NCI-H524 (cell line): Measurements from ENCODE around the gene KLK11.

Source experiments
- DNase-seq, 2 experiments: peaks; one replicate each; lab custom pipeline; 2025; lab: John Stamatoyannopoulos, UW

KLK11 gene

DNA sequence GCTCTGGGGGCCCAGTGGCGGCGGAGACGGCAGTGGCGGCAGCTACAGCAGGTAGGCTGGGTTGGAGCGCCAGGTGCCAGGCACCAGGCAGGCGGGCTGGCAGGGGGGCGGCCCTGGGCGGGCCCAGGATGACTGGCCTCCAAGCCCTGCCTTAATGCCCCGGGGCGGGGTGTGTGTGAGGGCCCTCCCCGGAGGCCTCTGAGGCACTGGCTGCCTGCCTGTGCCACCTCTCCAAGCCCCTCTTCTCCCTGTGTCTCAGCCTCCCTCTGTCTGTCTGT is at the start of gene KLK11:
TSS of gene KLK11 (minus strand) at position 63 of the 278 bp plus-strand sequence. CDS start 985 bp downstream, outside the sequence.
- no peak for DNase-seq

DNA sequence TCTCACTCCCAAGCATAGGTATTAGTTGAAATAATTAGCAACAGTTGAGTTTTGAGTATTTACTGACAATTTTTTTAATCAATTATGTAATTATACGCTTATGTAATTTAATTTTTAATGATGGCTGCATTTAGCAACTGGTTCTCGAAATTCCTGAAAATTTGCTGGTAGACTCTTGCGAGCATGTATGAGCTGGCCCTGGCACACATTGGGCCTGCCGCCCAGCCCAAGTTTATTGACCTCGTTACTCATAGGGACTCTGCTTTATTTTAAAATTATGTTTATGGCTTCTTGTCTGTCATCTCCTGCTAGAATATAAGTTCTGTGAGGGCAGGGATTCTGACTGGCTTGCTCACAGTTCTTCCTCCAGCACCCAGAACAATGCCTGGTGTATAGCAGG is 49.6 kb upstream of the KLK11 start:
- no peak for DNase-seq

DNA sequence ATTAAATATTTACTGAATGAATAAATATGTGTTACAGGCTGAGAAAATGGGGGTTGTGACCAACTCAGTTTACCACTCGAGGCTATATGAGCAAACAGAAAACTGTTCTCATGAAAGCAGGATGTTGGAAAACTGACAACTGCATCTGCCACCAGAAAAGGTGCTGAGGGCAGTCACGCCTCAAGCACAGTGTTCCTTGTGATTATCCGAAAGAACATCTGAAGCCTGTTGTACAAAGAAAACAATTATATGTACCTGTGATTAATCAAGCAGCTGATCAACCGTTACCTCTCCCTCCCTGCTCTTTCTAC is 44.6 kb upstream of the KLK11 start:
- DNase-seq: no peak

DNA sequence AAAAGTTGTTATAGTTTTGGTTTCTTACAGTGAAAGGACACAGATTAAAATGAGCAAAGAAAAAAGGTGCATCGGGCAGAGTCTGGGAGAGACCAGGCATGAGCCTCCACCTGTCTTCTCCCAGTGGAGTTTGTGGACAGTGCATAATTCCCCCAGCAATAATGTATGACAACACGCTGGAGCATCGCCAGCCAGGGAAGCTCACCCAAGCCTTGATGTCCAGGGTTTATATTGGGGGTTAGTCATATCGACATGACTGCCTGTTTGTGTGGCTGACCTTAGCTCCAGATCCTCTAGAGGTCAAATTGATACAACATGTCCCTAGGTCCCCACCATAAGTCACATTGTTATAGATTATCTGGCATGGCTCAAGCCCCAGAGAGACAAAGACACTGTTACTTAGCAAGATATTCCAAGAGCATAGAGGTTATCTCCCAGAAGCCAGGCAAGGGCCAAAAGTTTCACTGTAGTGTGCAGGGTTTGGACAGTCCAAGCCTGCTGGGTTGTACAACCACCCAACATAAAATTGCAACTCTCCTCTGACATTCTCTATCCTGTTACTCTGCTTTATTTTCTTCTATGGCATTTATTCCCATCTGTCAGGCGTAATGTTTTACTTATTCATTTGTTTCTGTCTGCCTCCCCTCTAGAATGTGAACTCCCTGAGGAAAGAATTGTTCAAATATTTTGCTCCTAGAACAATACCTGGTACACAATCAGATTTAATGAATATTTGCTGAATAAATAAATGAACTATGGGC is 44.1 kb upstream of the KLK11 start:
- no peak for DNase-seq

GRCh38 chr19:51066393-51067186 is 40.2 kb upstream of the KLK11 start:
- DNase-seq: no peak

- DNase-seq: no peak
These were observed 39.0 kb upstream of the KLK11 start for GRCh38 chr19:51065221-51065960.

GRCh38 chr19:51064534-51065220 is 38.3 kb upstream of the KLK11 start, which contains the start of gene KLK13:
Gene KLK13 (minus strand): TSS chr19:51065092. CDS start chr19:51065067, 25 bp downstream.
- no peak for DNase-seq

- no peak for DNase-seq
These were observed 37.2 kb upstream of the KLK11 start for GRCh38 chr19:51063664-51064063.

DNA sequence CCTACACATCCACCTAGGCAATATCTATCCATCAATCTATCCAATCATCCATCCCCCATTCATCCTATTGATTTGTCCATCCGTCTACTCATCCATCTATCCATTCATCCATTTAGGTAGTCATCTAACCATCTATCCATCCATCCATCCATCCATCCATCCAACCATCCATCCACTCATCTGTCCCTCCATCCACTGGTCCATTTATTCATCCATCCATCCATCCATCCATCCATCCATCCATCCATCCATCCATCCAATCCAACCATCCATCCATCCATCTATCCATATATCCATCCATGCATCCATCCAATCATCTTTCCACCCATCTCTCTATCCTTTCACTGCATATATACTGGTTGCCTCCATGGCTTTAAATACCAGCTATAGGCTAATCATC is 34.6 kb upstream of the KLK11 start:
- no peak for DNase-seq

DNA sequence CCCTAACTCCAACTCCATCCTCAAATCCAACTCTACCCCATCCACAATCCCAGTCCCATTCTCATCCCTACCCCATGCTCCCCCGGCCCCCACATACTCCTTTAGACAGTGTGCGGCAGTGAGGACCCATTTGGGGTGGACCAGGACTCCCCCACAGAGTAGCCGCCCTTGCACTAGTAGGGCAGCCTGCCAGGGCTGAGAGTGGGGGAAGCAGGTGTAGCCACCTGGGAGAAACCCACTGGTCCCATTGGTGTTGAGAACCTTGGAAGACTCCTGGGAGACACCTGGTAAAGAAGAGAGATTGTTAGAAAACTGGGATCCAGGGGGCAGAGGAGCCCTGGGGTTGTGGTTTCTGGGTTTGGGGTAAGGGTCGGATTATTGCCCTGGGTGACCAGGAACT is 33.9 kb upstream of the KLK11 start:
- no peak for DNase-seq

- no peak for DNase-seq
These were observed 33.3 kb upstream of the KLK11 start for GRCh38 chr19:51059715-51060114.

GRCh38 chr19:51055866-51056265 is 29.4 kb upstream of the KLK11 start:
- DNase-seq: no peak

DNA sequence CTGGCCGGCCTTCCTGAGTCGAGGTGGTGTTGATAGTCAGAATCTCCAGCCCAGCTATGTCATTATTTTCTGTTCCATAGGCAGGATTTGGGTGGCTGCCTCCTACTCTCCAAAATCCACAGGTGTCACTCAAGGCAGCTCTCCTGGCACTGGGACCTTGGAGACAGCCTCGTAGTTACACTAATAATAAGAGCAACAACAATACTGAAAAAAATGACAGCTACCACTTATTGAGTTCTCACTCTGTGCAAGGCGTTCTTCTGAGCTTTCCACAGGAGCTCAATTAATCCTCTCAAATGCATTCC is 20.6 kb upstream of the KLK11 start:
- DNase-seq: no peak

DNA sequence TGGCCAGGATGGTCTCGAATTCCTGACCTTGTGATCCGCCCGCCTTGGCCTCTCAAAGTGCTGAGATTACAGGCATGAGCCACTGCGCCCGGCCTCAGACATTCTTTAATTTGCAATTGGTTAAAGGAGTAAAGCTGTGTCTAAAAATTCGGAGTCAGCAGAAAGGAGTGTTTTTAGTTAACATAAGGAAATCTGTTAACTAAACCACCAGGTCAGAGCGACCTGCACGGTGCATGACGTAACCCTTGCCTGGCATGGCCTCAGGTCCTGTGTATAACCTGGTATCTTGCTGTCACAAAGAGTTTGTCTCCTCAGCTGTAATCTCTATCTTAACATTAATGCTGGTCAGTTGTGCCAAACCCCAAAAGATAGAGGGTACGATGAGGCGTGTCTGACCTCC is 17.9 kb upstream of the KLK11 start:
- no peak for DNase-seq

GRCh38 chr19:51043497-51043896 is 17.1 kb upstream of the KLK11 start:
- no peak for DNase-seq

GRCh38 chr19:51040151-51040550 is 13.7 kb upstream of the KLK11 start:
- DNase-seq: no peak

GRCh38 chr19:51036519-51036918 is 10.1 kb upstream of the KLK11 start:
- no peak for DNase-seq

DNA sequence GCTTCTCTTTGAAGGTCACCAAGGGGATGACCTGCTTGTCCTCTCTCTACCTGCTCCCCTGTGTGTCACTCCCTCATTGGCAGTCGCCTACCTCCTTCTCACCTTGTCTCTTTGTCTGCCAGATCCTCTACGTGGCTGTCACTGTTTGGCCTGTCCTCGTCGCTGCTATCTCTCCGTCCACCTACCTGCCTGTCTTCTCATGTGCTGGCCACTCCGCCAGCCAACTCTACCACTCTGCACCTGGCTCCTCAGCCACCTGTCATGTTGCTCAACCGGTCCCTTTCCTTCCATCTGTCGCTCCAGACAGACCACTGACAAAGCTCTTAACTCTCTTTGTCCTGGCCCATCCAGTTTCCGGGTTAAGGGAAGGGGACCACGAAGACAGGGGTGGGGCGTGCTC is 8.3 kb upstream of the KLK11 start, which contains the start of gene KLK12:
TSS of gene KLK12 (minus strand) at position 299 of the 400 bp plus-strand sequence. CDS start 381 bp downstream, outside the sequence.
- no peak for DNase-seq

DNA sequence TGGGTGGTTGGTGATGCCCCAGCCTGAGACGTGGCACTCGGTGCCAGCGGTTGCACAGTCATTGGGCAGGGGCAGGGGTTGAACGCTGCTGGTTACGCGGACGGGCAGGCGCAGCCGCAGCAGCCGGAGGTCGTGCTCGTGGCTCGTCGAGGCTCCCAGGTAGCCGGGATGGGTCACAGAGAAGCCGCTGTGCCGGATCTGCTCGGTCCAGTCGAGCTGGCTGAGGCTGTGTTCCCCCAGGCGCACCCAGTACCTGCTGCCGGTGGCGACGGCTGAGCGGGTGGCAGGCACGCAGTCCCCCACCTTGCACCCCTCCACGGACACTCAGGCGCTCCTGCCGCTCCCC is 5.4 kb upstream of the KLK11 start:
- no peak for DNase-seq

DNA sequence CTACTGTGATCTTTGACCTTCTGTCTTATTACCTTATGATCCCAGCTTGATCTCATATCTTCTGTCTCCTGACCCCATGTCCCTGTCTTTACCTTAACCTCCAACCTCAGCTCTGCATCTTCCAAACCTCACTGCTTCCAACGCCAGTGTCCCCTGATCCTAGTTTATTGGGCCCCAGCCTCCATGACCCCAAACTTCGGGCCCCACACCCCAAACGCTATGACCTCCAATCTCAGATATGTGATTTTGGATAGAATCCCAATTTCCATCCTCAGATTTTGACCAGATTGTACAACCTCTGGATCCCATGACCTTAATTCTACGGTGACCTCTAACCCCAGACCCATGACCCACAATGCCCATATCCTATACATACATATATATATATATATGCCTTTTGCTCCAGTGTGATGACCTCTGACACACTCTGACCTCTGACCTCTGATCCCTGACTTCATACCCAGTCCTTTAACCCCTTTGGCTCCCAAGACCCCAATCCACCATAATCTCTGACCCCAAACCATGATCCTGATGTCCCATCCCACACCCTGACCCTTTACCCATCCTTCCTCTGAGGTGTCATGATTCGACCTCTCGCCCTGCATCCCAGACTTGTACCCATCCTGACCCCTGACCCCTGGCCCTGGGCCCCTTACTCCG is 4.9 kb upstream of the KLK11 start:
- no peak for DNase-seq

DNA sequence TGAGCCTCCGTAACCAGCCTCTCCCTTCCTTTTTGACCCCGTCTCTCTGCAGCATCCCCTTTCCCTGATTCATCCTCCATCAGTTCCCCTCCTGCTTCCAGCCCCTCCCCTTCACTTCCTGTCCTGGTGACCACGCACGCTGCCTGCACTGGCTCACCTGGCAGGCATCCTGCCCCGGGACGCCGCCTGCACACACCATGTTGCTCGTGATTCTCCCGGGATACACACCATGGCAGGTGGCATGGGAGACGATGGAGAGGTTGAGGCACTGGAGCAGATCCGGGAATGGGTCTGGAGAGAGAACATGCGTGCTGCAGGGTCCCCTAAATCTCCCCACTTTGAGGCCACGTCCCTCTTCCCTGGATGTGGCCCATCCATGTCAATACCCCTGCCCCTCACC is 4.2 kb upstream of the KLK11 start:
- no peak for DNase-seq

DNA sequence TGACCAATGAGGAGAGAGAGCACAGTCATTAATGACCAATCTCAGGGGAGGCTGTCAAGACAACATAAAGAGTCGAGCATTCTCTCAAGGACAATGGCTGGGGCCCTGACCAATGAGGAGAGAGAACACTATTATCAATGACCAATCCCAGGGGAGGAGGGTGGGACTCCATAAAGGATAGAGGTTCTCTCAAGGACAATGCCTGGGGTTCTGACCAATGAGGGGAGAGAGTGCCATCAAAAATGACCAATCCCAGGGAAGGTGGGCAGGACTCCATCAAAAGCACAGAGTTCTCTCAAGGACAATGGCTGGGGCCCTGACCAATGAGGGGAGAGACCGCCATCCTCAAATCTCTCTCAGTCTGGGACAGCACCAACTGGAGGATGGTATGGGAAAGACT is 3.3 kb upstream of the KLK11 start:
- DNase-seq: no peak
